GM12874 (cell line): ENCODE data around the gene NR1H2.

ENCODE experiments used
- TF ChIP-seq, protein P1 (sequence below): IDR thresholded peaks from 2 replicates; pipeline ENCODE4 v1.5.1; 2011; ENCODE audit warnings: low read depth, mild to moderate bottlenecking, control low read depth, low read length, moderate library complexity; ENCODE audit not compliant: insufficient read depth

NR1H2 gene

DNA sequence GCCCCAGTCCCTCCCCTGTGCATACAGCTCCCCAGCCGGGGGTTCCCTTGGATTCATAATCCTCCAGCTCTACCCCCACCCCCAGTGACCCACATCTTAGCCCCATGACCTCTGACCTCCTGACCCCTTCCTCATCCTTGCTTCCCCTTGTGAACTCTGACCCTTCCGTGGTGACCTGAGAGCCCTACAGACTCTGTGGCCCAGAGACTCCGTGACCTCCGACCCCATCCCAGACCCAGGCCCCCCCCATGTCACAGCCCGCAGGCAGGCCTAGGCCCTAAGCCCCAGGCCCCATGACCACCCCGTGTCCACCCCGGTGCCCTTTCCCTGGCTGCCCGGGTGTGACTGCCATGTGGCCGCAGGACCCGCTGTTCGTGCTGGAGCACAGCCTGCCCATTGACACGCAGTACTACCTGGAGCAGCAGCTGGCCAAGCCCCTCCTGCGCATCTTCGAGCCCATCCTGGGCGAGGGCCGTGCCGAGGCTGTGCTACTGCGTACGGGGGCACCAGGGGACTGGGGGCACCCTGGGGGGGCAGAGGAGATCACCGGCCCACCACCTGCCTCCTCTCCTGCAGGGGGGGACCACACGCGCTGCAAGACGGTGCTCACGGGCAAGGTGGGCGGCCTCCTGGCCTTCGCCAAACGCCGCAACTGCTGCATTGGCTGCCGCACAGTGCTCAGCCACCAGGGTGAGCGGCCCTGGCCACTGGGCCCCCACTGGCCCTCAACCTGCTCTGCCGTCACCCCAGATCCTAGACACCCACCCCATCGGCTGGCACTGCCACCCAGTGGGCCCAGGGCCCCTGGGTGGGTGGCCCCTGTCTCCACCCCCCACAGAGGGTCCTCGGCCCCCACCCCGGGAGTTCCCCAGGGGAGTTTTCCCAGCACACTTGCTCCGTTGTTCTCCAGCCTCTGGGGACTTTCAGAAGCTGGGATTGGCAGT is 40.0 kb downstream of the NR1H2 start:
- TF ChIP-seq, protein P1, sequence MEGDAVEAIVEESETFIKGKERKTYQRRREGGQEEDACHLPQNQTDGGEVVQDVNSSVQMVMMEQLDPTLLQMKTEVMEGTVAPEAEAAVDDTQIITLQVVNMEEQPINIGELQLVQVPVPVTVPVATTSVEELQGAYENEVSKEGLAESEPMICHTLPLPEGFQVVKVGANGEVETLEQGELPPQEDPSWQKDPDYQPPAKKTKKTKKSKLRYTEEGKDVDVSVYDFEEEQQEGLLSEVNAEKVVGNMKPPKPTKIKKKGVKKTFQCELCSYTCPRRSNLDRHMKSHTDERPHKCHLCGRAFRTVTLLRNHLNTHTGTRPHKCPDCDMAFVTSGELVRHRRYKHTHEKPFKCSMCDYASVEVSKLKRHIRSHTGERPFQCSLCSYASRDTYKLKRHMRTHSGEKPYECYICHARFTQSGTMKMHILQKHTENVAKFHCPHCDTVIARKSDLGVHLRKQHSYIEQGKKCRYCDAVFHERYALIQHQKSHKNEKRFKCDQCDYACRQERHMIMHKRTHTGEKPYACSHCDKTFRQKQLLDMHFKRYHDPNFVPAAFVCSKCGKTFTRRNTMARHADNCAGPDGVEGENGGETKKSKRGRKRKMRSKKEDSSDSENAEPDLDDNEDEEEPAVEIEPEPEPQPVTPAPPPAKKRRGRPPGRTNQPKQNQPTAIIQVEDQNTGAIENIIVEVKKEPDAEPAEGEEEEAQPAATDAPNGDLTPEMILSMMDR, result no peak

DNA sequence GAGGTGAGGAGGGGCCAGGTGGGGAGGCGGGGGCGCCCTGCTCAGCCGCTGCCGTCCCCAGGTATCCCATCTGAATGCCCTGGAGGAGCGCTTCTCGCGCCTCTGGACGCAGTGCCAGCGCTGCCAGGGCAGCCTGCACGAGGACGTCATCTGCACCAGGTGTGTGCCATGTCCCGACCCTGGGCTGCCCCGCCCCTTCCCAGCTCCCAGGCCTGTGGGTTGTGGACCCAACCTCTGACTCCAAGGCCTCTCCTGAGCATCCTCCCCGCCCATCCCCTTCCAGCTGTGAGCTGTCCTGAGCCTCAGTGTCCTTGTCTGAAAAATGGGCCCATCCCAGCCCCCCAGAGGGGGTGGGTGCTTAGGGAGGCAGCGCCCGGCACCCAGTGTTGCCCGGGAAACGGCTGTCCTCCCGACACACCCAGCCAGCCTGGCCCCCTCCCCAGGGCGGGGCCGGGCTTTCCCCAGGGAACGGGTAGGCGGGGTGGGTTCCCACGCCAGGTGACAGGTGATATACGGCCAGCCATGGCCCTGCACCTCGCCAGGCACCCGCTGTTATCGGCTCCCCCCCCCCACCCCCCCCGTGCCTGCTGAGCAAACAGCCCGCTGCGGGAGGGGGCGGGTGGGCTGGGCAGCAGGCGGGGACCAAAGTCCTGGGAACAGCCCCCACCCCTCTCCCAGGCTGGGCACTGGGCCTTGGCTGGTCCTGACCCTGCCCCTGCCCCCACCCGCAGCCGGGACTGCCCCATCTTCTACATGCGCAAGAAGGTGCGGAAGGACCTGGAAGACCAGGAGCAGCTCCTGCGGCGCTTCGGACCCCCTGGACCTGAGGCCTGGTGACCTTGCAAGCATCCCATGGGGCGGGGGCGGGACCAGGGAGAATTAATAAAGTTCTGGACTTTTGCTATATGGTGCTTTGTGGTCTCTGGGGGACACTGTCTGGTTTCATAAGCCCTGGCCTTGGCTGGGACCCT is 41.1 kb downstream of the NR1H2 start:
- TF ChIP-seq, protein P1, result no peak

GRCh38 chr19:50418176-50419021 is 42.1 kb downstream of the NR1H2 start, which contains the start of gene SPIB:
Gene SPIB, plus strand, starts transcription at chr19:50418938. Its CDS starts 25 bp downstream, at chr19:50418963.
- TF ChIP-seq, protein P1, result no peak

DNA sequence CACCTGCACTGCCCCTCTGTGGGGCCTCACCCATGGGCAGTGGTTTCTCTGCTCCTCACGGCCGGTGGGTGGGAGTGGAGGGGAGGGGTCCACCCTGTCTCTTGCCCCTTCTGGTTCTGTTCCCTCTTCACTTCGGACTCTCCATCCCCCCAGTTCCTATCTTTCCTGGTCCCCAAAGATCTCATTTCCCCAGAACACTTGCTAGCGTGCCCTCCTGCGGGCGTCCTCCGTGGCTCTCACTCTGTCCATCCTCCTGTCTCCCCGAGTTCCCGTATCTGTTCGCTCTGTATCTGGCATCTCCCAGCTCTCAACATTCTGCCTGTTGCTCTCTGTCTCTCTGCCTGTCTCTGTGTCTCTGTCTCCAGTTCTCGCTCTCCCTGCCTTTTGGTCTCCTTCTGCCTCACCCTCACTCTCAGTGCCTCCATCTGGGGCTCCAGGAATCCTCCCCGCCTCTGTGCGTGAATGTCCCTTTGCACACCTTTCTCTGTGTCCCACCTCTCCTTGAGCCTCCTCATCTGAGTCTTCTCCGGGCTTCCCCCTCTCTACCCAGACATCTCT is 42.8 kb downstream of the NR1H2 start:
- TF ChIP-seq, protein P1, result no peak

DNA sequence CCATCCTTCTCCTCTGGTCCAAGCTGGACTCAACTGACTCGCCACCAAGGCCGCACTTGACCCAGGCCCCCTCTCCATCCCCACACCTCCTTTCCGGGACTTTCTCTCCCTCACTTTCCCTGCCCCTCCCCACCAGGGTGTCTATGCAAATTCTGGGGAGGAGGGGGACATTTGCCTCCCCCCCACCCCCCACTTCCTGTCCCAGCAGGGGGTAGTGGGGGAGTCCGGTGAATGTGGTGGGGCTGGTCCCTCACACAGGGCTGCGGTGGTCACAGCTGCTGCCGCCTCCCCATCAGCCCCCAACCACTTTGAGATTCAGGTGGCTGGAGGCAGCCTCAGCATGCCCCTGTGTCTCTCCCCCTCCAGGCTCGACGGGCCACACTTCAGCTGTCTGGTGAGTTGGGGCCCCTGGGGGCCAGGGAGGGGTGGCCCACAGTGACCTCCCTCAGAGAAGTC is 43.4 kb downstream of the NR1H2 start:
- TF ChIP-seq, protein P1, result no peak

DNA sequence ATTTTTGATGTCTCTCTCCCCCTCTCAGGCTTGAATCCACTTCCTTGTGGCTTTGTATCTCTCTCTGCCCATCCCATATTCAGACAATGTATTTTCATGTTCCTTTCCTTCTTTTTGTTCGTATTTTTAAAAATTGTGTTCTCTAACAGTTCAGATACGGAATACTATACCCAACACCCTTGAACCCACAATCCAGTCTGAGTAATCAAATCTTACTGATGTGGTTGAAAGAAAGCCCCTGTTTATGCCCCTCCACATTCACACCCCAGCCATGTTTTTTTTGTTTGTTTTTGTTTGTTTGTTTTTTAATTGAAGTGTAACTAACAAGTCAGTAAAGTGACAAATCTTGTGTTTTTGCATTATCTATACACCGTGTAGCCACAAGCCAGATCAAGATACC is 43.9 kb downstream of the NR1H2 start:
- TF ChIP-seq, protein P1, result no peak
